BLaER1 (cell line): Measurements from ENCODE around the gene CDIP1.
A peak's percentile ranks its signal among the peaks of the same experiment; 100 is the strongest.

ENCODE experiments used
- H3K27ac ChIP-seq: shearing (Covaris generic); formaldehyde crosslinking; 2 replicates; pipeline ENCODE4 v1.8.1; 2022
- H3K27me3 ChIP-seq: shearing (Covaris generic); formaldehyde crosslinking; 2 replicates; pipeline ENCODE4 v1.8.1; 2022
- H3K36me3 ChIP-seq: shearing (Covaris generic); formaldehyde crosslinking; 2 replicates; pipeline ENCODE4 v1.8.1; 2022
- H3K4me1 ChIP-seq: shearing (Covaris generic); formaldehyde crosslinking; 2 replicates; pipeline ENCODE4 v1.8.1; 2022
- H3K4me2 ChIP-seq: shearing (Covaris generic); formaldehyde crosslinking; 2 replicates; pipeline ENCODE4 v1.8.1; 2022
- H3K4me3 ChIP-seq: shearing (Covaris generic); formaldehyde crosslinking; 2 replicates; pipeline ENCODE4 v1.8.1; 2022
- H3K9ac ChIP-seq: shearing (Covaris generic); formaldehyde crosslinking; 2 replicates; pipeline ENCODE4 v1.8.1; 2022
- H3K9me3 ChIP-seq: shearing (Covaris generic); formaldehyde crosslinking; 2 replicates; pipeline ENCODE4 v1.8.1; 2022
- H4K20me1 ChIP-seq: shearing (Covaris generic); formaldehyde crosslinking; 2 replicates; pipeline ENCODE4 v1.8.1; 2022
- Cebpa-rat ChIP-seq: shearing (Covaris generic); IDR thresholded peaks from 2 replicates; pipeline ENCODE4 v1.8.1; 2022

The CDIP1 gene

DNA sequence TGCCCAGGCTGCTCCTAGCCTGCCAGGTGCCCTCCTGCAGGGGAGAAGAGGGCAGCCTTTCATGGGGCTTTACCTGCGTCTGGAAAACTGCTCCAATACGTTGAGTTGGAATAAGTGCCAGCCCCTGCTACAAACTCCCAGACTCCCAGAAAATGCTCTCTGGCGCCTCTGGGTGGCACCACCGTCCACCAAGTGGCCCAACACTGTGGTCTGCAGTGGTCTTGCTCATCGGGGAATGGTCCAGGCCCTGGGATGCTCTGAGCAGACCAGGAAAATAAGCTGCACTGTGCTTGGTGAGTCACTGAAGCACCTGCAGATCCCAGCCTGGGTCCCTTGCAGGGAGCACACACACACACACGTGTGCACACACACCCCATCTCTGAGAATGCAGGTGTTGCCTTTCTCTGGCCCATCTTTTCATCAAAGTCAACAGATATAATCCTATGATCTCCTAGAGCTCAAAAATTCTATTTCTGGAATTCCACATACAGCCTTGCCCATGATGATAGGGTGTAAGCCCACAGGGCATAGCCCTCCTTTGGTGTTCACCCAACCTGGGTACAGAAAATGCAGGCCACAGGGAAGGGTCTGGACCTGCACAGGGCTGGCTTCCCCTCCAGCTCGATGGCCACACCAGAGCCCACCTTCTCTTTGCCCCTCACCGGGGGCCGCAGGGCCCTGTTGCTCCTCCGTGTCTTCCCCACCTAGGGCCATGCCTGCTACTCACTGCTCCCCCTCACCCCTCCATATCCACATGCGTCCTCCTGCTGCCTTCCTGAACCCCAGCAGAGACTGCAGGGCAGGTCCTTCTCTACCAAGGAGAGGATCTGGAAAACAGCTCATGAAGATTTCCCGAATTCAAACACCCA lies 20.5 kb downstream of the CDIP1 start:
- no peak overlapping the region for H3K4me2 ChIP-seq
- H3K9ac ChIP-seq, result no peak overlapping the region
- H3K4me3 ChIP-seq, result no peak overlapping the region
- TF ChIP-seq Cebpa-rat, result no peak
- peaks cover 33% of the 10 kb centered on the region for H3K36me3 ChIP-seq
- H3K27ac ChIP-seq, result peak overlapping the region; percentile 4; the same call in 1 of the 2 replicates
- no peaks in the 10 kb centered on the region for H3K9me3 ChIP-seq
- H4K20me1 ChIP-seq, result peaks cover 59% of the 10 kb centered on the region
- H3K4me1 ChIP-seq, result peaks cover 62% of the 10 kb centered on the region
- H3K27me3 ChIP-seq, result no peaks in the 10 kb centered on the region

DNA sequence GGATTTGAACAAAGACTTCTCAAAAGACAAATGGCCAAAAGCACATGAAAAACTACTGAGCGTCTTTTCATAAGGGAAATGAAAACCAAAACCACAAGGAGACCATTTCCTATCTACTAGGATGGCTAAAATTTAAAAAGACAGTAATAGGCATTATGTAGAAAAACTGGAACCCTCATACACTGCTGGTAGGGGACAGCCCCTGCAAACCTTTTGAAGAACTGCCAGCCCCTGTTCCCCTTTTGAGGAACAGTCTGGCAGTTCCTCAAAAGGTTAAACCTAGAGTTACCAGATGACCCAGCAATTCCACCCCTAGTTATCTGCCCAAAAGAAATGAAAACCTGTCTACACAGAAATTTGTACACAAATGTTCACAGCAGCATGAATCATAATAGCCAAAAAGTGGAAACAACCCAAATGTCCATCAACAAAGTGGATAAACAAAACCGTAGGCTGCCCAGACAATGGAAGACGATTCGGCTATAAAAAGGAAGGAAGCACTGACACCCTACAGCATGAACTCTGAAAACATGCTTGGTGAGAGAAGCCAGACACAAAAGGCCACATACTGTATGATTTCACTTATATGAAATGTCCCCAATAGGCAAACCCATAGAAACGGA lies 22.9 kb downstream of the CDIP1 start:
- Histone ChIP-seq H3K27ac (peak overlapping the region; percentile 83), H3K4me1 (peaks cover 52% of the 10 kb centered on the region), H4K20me1 (peaks cover 60% of the 10 kb centered on the region), H3K36me3 (peaks cover 41% of the 10 kb centered on the region), H3K9ac (peak overlapping the region; percentile 51; the same call in 1 of the 2 replicates), H3K9me3 (no peaks in the 10 kb centered on the region), H3K4me3 (peak overlapping the region; percentile 47), H3K4me2 (peak overlapping the region; percentile 86), H3K27me3 (no peaks in the 10 kb centered on the region)
- TF ChIP-seq Cebpa-rat, result no peak

DNA sequence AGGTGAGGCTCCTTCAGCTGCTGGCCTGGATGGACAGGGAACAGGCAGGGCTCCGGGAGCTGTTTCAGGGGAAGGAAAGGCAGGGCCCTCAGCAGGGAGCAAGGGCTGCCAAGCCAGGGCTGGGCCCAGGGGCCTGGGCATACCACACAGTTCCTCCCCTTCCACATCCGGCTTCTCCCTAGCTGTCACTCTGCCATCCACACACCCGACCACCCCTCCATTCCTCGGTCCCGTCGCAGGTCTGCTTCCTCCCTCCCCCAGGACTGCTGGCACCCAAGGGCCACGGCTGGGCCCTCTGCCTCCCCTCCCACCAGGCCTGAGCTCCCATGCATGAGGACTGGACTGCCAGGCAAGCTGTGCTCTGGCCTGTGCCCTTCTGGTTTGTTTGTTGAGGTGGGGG lies 24.0 kb downstream of the CDIP1 start:
- Histone ChIP-seq H3K4me2 (peak overlapping the region; percentile 86), H3K4me3 (no peak overlapping the region), H3K9me3 (no peaks in the 10 kb centered on the region), H3K36me3 (peaks cover 52% of the 10 kb centered on the region), H3K27me3 (no peaks in the 10 kb centered on the region), H4K20me1 (peaks cover 66% of the 10 kb centered on the region), H3K27ac (peak overlapping the region; percentile 83), H3K9ac (peak overlapping the region; percentile 51), H3K4me1 (peaks cover 52% of the 10 kb centered on the region)
- no peak for TF ChIP-seq Cebpa-rat

DNA sequence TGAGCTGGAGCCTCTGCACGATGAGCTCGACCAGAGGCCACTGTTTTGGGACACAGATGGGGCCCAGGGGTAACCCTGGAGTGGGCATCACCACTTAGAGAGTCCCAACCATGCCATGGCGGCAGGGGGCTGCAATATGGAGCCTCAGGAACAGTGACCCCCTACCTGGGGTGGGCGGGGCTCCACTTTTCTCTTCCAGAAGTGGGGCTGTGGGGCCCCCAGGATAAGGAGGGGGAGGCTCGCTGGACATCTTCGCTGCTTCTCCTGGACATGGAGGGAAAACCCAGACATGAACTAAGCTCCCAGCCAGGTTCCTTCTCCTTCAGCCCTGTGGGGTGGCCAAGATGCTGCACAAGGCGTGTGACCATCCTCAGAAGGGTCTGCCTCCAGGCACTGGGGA lies 24.7 kb downstream of the CDIP1 start:
- peak overlapping the region; percentile 51 for H3K9ac ChIP-seq

DNA sequence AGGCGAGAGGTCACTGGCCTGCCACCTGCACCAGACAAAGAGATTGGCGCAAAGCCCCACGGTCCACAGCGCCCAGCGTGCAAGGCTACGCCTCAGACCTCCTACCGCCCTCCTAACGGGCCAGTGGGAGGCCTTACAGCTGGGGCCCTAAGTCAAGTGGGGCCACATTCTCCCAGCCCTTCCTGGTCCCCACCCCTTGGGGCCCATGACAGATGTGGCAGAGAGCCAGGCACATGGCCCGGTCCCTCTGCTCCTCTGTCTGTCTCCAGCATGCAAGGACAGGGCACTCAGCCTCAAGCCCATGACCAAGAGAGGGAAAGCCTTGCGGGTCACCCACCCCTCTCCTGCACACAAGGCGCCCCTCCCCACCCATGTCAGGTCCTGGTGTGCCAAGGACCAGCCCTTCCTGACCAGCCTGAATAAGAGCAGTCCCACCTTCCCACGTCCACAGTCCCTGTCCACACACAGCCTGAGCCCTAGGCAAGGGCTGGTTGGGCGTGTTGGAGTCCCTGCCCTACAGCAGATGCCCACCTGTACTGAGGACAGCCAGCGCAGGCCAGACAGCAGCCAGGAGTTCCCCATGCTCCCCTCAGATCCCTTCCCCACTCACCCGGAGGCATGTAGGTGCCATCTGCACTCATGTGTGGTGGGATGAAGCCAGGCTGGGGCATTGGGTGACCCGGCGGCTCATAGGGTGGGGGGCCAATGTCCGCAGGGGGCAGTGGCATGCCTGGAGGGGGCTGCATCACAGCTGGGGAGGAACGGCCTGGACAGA lies 25.3 kb downstream of the CDIP1 start:
- Histone ChIP-seq H3K4me3 (no peak overlapping the region), H3K4me1 (peaks cover 51% of the 10 kb centered on the region), H3K27ac (0 out of 2 replicates have a peak overlapping the region, but pooled peaks have one; percentile 83), H3K9ac (peak overlapping the region; percentile 51; the same call in 1 of the 2 replicates), H3K9me3 (no peaks in the 10 kb centered on the region), H3K36me3 (peaks cover 65% of the 10 kb centered on the region), H3K27me3 (no peaks in the 10 kb centered on the region), H3K4me2 (peak overlapping the region; percentile 86; the same call in 1 of the 2 replicates), H4K20me1 (peaks cover 62% of the 10 kb centered on the region)
- TF ChIP-seq Cebpa-rat, result no peak

More for the DNA sequence above, 24.7 kb downstream of the CDIP1 start:
- H3K4me2 ChIP-seq, result peak overlapping the region; percentile 86
- peaks cover 65% of the 10 kb centered on the region for H4K20me1 ChIP-seq
- H3K27ac ChIP-seq, result peak overlapping the region; percentile 83
- H3K4me3 ChIP-seq, result no peak overlapping the region
- no peak for TF ChIP-seq Cebpa-rat
- H3K36me3 ChIP-seq, result peaks cover 59% of the 10 kb centered on the region
- H3K4me1 ChIP-seq, result peaks cover 52% of the 10 kb centered on the region
- no peaks in the 10 kb centered on the region for H3K27me3 ChIP-seq
- no peaks in the 10 kb centered on the region for H3K9me3 ChIP-seq

DNA sequence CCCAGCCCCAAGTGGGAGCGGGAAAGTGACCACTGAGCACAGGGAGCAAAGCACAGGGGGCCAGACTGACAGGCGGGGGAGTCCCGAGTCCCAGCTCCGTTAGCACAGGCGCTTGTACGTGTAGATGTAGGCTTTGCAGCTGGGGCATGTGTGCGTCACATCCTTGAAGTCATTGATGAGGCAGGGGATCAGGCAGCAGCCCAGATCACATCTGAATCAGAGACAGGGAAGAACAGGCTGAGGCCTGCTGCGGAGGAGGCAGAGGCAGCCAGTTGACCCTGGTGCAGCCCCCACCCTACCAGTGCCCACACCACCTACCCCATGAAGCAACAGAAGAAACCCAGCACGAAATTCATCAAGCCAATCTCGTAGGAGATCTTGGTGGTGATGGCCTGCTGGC lies 26.1 kb downstream of the CDIP1 start:
- H3K4me1 ChIP-seq, result peaks cover 43% of the 10 kb centered on the region
- peaks cover 73% of the 10 kb centered on the region for H3K36me3 ChIP-seq
- no peak overlapping the region for H3K4me2 ChIP-seq
- H3K27ac ChIP-seq, result no peak overlapping the region
- H3K27me3 ChIP-seq, result no peaks in the 10 kb centered on the region
- peaks cover 62% of the 10 kb centered on the region for H4K20me1 ChIP-seq
- no peaks in the 10 kb centered on the region for H3K9me3 ChIP-seq
- no peak for TF ChIP-seq Cebpa-rat
- no peak overlapping the region for H3K4me3 ChIP-seq
- no peak overlapping the region for H3K9ac ChIP-seq

DNA sequence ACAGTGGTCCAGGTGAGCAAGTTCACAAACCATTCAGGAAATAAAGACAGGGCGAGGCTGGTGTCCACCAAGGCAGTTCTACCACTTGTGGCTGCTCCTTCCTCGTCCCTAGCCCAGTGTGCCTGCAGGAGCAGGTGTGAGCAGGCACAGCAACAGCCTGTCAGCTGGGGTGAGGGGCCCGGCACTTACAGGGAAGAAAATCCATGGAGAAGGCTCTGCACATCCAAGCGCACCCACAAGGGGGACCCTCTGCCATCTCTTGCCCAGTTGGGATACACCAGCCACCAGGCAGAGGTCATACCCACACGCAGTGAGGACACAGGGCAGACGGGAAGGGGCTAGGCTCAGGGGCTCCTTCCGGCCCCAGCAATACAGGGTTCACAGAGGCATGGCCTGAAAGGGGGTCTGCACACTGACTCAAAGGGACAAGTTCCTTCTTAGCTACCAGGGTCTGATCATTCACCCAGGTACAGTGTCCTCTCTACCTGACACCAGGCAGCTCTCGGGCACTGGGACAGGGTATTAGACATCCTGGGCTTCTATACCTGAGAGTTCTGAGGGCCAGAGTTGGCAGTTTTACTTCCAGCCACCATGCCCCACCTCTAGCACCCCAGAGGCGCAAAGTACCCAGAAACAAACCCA lies 27.0 kb downstream of the CDIP1 start:
- Histone ChIP-seq H3K27me3 (no peaks in the 10 kb centered on the region), H3K9ac (no peak overlapping the region), H3K4me1 (peaks cover 36% of the 10 kb centered on the region), H3K9me3 (no peaks in the 10 kb centered on the region), H3K27ac (no peak overlapping the region), H3K36me3 (peaks cover 82% of the 10 kb centered on the region), H4K20me1 (peaks cover 65% of the 10 kb centered on the region), H3K4me3 (no peak overlapping the region), H3K4me2 (no peak overlapping the region)
- no peak for TF ChIP-seq Cebpa-rat

DNA sequence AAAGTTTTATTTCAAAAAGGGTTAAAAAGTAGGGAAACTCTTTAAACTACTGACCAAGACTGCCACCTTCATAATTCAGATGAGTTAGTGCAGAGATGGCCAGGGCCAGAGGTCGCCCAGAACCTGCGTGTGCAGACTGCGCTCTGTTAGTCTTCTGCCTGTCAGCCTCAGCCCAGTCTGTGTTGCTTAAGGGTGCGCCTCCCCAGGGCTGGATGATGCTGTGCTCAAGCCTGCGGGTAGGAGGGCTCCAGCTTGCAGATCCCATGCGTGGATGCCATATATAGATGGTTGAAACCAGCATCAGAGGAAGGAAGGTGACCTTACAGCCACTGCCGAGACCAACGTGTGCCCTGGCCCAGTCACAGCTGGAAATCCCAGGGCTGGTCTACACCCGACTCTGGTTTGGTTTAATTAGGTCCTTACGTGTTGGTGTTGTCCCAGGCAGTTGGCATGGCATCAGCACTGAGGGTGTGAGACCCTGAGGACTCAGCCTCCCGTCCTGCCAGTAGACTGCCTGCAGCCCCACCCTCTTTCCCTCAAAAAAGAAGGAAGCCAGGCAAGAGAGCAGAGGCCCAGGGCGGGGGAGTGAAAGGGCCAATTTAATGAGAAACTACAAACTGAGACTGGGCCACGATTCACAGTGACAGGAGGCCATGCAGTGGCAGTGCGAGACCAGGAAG lies 27.7 kb downstream of the CDIP1 start:
- Histone ChIP-seq H3K4me1 (peaks cover 34% of the 10 kb centered on the region), H3K9ac (no peak overlapping the region), H3K4me3 (no peak overlapping the region), H3K36me3 (peaks cover 88% of the 10 kb centered on the region), H3K4me2 (no peak overlapping the region), H3K27ac (no peak overlapping the region), H3K27me3 (no peaks in the 10 kb centered on the region), H3K9me3 (no peaks in the 10 kb centered on the region), H4K20me1 (peaks cover 70% of the 10 kb centered on the region)
- no peak for TF ChIP-seq Cebpa-rat

DNA sequence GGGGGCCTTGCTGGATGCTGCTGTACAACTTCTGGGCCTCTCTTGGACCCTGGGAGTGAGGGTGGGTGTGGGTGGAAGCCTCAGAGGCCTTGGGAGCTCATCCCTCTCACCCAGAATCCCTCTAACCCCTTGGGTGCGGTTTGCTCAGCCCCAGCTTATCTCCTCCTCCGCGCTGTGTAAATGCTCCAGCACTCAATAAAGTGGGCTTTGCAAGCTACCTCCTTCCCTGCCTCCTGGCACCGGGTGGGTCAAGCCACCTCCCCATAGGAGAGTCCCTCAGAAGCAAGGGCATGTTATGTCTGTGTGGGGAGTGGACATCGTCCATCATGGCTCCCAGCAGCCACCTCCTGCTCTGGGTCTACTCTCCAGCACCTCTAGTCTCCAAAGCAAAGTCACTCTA lies 28.4 kb downstream of the CDIP1 start:
- Histone ChIP-seq H3K27ac (no peak overlapping the region), H3K9ac (no peak overlapping the region), H3K9me3 (no peaks in the 10 kb centered on the region), H3K4me1 (peaks cover 34% of the 10 kb centered on the region), H3K36me3 (peaks cover 90% of the 10 kb centered on the region), H3K27me3 (no peaks in the 10 kb centered on the region), H3K4me2 (no peak overlapping the region), H3K4me3 (no peak overlapping the region), H4K20me1 (peaks cover 70% of the 10 kb centered on the region)
- TF ChIP-seq Cebpa-rat, result no peak
